ENCODE data around the gene SOS2.
"Not testable (repeated sequence)": the region's sequence is repeated elsewhere in the genome, so short reads cannot be mapped to it uniquely, and the experiment has no call there.

Gene SOS2

DNA sequence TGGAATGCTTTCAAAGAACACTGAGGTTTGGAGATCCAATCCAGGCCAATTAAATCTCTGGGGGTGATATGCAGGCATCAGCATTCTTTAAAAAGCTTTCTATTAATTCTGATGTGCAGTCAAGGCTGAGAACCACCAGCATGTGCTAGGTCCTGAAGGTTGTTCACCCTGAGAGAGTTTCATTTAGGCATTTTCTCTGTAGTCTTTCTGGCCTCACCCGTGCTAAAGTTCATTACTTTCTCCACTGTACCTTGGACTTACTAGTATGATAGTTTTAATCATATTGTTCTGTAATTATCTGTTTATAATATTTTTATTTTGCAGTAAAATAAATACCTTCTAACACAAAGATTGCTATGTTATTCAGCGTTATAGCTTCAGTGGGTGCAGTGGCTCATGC is 32.9 kb downstream of the SOS2 start:
- Histone ChIP-seq H3K9ac (ENCODE audit: low read depth in 1 of 2, low read length in 2 of 2) (no peak overlapping the region), H3K27ac (ENCODE audit: low read depth, low read length) (no peak overlapping the region), H3K36me3 (ENCODE audit: control insufficient read depth in 1 of 2, insufficient read depth in 2 of 2, low read length in 2 of 2) (peaks cover 7 to 37% of the 10 kb centered on the region in 2 donors), H3K4me1 (ENCODE audit: control insufficient read depth in 1 of 2, insufficient read depth in 2 of 2, low read length in 2 of 2) (peaks cover 0 to 14% of the 10 kb centered on the region in 2 donors), H3K9me3 (ENCODE audit: control insufficient read depth in 1 of 2, low read length in 2 of 2) (no peaks in the 10 kb centered on the region), H3K4me3 (ENCODE audit: low read depth in 1 of 2, low read length in 2 of 2) (peak overlapping the region in 1 of 2 donors; percentile 24), H3K27me3 (ENCODE audit: control insufficient read depth in 1 of 2, insufficient read depth in 2 of 2, low read length in 2 of 2) (no peaks in the 10 kb centered on the region)

DNA sequence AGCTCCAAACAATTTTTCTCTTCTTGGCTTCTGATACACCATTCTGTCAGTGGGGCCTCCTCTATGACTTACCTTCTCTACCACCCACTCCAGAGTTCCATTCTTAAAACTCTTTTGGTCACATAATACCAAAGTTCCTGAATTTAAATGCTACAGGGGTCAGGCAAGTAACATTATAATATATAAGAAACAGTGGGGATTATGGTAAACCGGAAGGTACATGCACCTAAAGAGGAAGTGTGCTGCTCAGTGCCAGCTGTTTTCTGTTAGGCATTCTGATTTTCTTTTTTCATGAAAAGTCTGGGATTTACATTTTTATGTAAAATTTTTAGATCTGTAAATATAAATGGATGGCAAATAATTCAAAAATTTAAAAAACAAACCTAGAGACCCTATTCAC is 39.9 kb downstream of the SOS2 start:
- H3K4me1 ChIP-seq (ENCODE audit: control insufficient read depth in 1 of 2, insufficient read depth in 2 of 2, low read length in 2 of 2) = no peaks in the 10 kb centered on the region
- H3K4me3 ChIP-seq (ENCODE audit: low read depth in 1 of 2, low read length in 2 of 2) = no peak overlapping the region
- peaks cover 0 to 11% of the 10 kb centered on the region in 2 donors for H3K36me3 ChIP-seq (ENCODE audit: control insufficient read depth in 1 of 2, insufficient read depth in 2 of 2, low read length in 2 of 2)
- H3K9ac ChIP-seq (ENCODE audit: low read depth in 1 of 2, low read length in 2 of 2) = no peak overlapping the region
- H3K27ac ChIP-seq (ENCODE audit: low read depth, low read length) = no peak overlapping the region
- no peaks in the 10 kb centered on the region for H3K9me3 ChIP-seq (ENCODE audit: control insufficient read depth in 1 of 2, low read length in 2 of 2)
- H3K27me3 ChIP-seq (ENCODE audit: control insufficient read depth in 1 of 2, insufficient read depth in 2 of 2, low read length in 2 of 2) = no peaks in the 10 kb centered on the region

DNA sequence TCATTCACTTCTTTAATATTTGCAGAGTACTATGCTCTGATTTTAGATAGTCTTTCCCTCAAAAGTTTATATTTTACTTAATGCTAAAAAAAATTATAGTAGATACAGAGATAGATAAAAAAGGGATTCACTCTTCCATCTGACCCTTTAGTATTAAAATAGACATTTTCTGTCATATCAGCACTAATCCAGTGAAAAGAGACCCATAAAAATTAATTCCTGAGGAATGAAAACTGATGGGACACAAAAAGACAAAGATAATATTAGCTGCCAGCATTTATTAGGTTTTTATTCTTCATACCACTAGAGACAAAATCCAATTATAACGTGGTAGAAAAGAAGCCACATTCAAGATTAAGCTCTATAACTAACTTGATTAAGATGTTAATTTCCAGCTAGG is 45.3 kb downstream of the SOS2 start:
- Histone ChIP-seq H3K27me3 (ENCODE audit: control insufficient read depth in 1 of 2, insufficient read depth in 2 of 2, low read length in 2 of 2) (no peaks in the 10 kb centered on the region), H3K4me3 (ENCODE audit: low read depth in 1 of 2, low read length in 2 of 2) (no peak overlapping the region), H3K9me3 (ENCODE audit: control insufficient read depth in 1 of 2, low read length in 2 of 2) (no peaks in the 10 kb centered on the region), H3K4me1 (ENCODE audit: control insufficient read depth in 1 of 2, insufficient read depth in 2 of 2, low read length in 2 of 2) (no peaks in the 10 kb centered on the region), H3K36me3 (ENCODE audit: control insufficient read depth in 1 of 2, insufficient read depth in 2 of 2, low read length in 2 of 2) (peaks cover 9 to 20% of the 10 kb centered on the region in 2 donors), H3K27ac (ENCODE audit: low read depth, low read length) (no peak overlapping the region), H3K9ac (ENCODE audit: low read depth in 1 of 2, low read length in 2 of 2) (no peak overlapping the region)

DNA sequence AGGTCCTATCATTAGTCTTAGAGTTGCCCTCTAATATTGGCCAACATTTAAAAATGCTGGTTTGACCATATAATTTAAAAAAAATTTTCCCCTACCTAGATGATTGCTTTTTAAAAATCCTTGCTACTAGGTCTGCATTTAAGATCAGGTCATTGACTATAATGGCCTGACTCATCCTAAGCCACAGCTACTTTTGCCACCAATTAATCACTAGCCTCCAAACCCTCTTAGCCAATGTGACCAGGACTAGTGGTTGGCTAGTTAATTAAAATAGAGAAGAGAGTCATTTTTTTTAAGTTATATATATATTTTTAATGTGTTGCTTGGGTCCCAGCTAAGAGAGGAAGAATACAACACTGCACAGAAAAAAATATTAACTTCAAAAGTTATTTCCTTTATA is 57.5 kb downstream of the SOS2 start:
- Histone ChIP-seq H3K36me3 (ENCODE audit: control insufficient read depth in 1 of 2, insufficient read depth in 2 of 2, low read length in 2 of 2) (peaks cover 8 to 20% of the 10 kb centered on the region in 2 donors), H3K4me1 (ENCODE audit: control insufficient read depth in 1 of 2, insufficient read depth in 2 of 2, low read length in 2 of 2) (no peaks in the 10 kb centered on the region)

DNA sequence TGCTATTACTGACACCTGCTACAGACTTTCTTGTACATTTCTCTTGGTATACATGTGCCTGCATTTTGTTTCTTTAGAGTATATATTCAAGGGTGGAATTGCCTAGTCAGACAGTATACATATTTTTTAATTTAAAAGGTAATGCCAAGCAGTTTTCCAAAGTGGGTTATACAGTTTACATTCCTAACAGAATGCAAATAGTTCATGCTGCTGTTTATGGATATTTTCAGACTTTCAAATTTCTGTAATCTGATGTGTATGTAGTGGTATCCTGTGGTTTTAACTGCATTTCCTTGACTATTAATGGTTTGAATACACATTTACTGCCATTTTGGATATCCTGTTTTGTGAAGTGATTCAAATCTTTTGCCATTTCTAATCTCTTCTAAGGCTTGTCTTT is 59.5 kb downstream of the SOS2 start:
- Histone ChIP-seq H3K27ac (ENCODE audit: low read depth, low read length) (no peak overlapping the region), H3K36me3 (ENCODE audit: control insufficient read depth in 1 of 2, insufficient read depth in 2 of 2, low read length in 2 of 2) (peaks cover 3 to 9% of the 10 kb centered on the region in 2 donors), H3K9me3 (ENCODE audit: control insufficient read depth in 1 of 2, low read length in 2 of 2) (no peaks in the 10 kb centered on the region), H3K4me1 (ENCODE audit: control insufficient read depth in 1 of 2, insufficient read depth in 2 of 2, low read length in 2 of 2) (no peaks in the 10 kb centered on the region), H3K9ac (ENCODE audit: low read depth in 1 of 2, low read length in 2 of 2) (no peak overlapping the region), H3K4me3 (ENCODE audit: low read depth in 1 of 2, low read length in 2 of 2) (no peak overlapping the region), H3K27me3 (ENCODE audit: control insufficient read depth in 1 of 2, insufficient read depth in 2 of 2, low read length in 2 of 2) (no peaks in the 10 kb centered on the region)

More for the DNA sequence above, 57.5 kb downstream of the SOS2 start:
- Histone ChIP-seq H3K27ac (ENCODE audit: low read depth, low read length) (no peak overlapping the region), H3K27me3 (ENCODE audit: control insufficient read depth in 1 of 2, insufficient read depth in 2 of 2, low read length in 2 of 2) (no peaks in the 10 kb centered on the region), H3K9me3 (ENCODE audit: control insufficient read depth in 1 of 2, low read length in 2 of 2) (no peaks in the 10 kb centered on the region), H3K4me3 (ENCODE audit: low read depth in 1 of 2, low read length in 2 of 2) (no peak overlapping the region), H3K9ac (ENCODE audit: low read depth in 1 of 2, low read length in 2 of 2) (no peak overlapping the region)

DNA sequence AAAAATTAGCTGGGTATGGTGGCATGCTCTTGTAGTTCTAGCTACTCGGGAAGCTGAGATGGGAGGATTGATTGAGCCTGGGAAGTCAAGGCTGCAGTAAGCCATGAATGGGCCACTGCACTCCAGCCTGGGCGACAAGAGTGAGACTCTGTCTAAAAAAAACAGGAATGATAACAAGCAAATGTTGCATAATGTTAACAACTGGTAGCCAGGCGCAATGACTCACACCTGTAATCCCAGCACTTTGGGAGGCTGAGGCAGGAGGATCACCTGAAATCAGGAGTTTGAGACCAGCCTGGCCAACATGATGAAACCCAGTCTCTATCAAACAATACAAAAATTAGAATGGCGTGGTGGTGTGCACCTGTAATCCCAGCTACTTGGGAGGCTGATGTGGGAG is 64.0 kb downstream of the SOS2 start:
- not testable (repeated sequence) for H3K4me3 ChIP-seq (ENCODE audit: low read depth in 1 of 2, low read length in 2 of 2); H3K4me1 ChIP-seq (ENCODE audit: control insufficient read depth in 1 of 2, insufficient read depth in 2 of 2, low read length in 2 of 2); H3K27me3 ChIP-seq (ENCODE audit: control insufficient read depth in 1 of 2, insufficient read depth in 2 of 2, low read length in 2 of 2); H3K9me3 ChIP-seq (ENCODE audit: control insufficient read depth in 1 of 2, low read length in 2 of 2); H3K27ac ChIP-seq (ENCODE audit: low read depth, low read length); H3K36me3 ChIP-seq (ENCODE audit: control insufficient read depth in 1 of 2, insufficient read depth in 2 of 2, low read length in 2 of 2); H3K9ac ChIP-seq (ENCODE audit: low read depth in 1 of 2, low read length in 2 of 2)

DNA sequence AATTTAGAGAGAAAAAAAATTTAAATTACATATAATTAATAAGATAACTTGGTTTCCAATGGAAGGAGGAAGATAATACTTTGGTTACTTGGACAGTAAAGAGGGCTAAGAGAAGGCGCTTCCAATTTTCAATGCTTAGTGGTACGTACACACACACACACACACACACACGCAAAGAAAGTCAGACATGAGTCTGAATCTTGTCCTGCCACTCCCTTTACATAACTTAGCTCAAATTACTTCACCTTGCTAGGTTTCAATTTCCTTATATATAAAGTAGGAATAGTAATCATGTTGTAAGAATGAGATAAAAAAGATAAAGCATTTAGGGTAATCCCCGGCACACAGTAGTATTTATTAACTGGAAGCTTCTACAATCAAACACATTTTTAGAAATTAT is 75.3 kb downstream of the SOS2 start:
- H3K9ac ChIP-seq (ENCODE audit: low read depth in 1 of 2, low read length in 2 of 2) = no peak overlapping the region
- H3K27ac ChIP-seq (ENCODE audit: low read depth, low read length) = no peak overlapping the region
- H3K4me1 ChIP-seq (ENCODE audit: control insufficient read depth in 1 of 2, insufficient read depth in 2 of 2, low read length in 2 of 2) = no peaks in the 10 kb centered on the region
- H3K36me3 ChIP-seq (ENCODE audit: control insufficient read depth in 1 of 2, insufficient read depth in 2 of 2, low read length in 2 of 2) = peaks cover 16 to 43% of the 10 kb centered on the region in 2 donors
- no peaks in the 10 kb centered on the region for H3K27me3 ChIP-seq (ENCODE audit: control insufficient read depth in 1 of 2, insufficient read depth in 2 of 2, low read length in 2 of 2)
- H3K9me3 ChIP-seq (ENCODE audit: control insufficient read depth in 1 of 2, low read length in 2 of 2) = no peaks in the 10 kb centered on the region
- no peak overlapping the region for H3K4me3 ChIP-seq (ENCODE audit: low read depth in 1 of 2, low read length in 2 of 2)

DNA sequence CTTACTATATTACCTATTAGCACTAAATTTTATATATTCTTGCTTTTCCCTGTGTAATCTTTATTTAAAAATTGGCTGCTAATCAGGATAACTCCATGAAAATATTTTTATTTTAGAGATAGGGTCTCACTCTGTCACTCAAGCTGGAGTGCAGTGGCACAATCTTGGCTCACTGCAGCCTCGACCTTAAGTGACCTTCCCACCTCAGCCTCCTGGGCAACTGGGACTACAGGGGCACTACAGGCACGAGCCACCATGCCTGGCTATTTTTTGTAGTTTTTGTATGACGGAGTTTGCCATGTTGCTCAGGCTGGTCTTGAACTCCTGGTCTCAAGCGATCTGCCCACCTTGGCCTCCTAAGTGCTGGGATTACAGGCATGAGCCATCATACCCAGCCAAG is 82.6 kb downstream of the SOS2 start:
- H3K4me1 ChIP-seq (ENCODE audit: control insufficient read depth in 1 of 2, insufficient read depth in 2 of 2, low read length in 2 of 2) = no peaks in the 10 kb centered on the region
- no peak overlapping the region for H3K9ac ChIP-seq (ENCODE audit: low read depth in 1 of 2, low read length in 2 of 2)
- H3K27me3 ChIP-seq (ENCODE audit: control insufficient read depth in 1 of 2, insufficient read depth in 2 of 2, low read length in 2 of 2) = no peaks in the 10 kb centered on the region
- H3K9me3 ChIP-seq (ENCODE audit: control insufficient read depth in 1 of 2, low read length in 2 of 2) = no peaks in the 10 kb centered on the region
- H3K4me3 ChIP-seq (ENCODE audit: low read depth in 1 of 2, low read length in 2 of 2) = no peak overlapping the region
- H3K36me3 ChIP-seq (ENCODE audit: control insufficient read depth in 1 of 2, insufficient read depth in 2 of 2, low read length in 2 of 2) = peaks cover 17 to 22% of the 10 kb centered on the region in 2 donors
- H3K27ac ChIP-seq (ENCODE audit: low read depth, low read length) = no peak overlapping the region

DNA sequence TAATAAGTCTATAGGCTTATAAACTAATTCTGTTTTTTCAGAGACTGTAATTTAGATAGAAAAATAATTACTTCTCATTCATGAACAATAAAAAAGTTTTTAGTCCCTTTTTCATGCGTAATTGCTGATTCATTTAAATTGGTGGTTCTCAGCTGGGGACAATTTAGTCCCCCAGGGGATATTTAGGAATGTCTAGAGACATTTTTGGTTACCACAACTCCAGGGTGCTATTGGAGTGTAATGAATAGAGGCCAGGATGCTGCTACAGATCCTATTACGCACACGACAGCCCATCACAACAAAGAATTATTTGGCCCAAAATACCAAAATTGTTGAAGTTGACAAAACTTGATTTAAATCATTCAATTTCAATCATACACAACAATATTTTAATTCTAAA is 92.2 kb downstream of the SOS2 start:
- H3K36me3 ChIP-seq (ENCODE audit: control insufficient read depth in 1 of 2, insufficient read depth in 2 of 2, low read length in 2 of 2) = no peaks in the 10 kb centered on the region
- H3K4me1 ChIP-seq (ENCODE audit: control insufficient read depth in 1 of 2, insufficient read depth in 2 of 2, low read length in 2 of 2) = no peaks in the 10 kb centered on the region
- no peak overlapping the region for H3K27ac ChIP-seq (ENCODE audit: low read depth, low read length)
- H3K9ac ChIP-seq (ENCODE audit: low read depth in 1 of 2, low read length in 2 of 2) = no peak overlapping the region
- no peaks in the 10 kb centered on the region for H3K27me3 ChIP-seq (ENCODE audit: control insufficient read depth in 1 of 2, insufficient read depth in 2 of 2, low read length in 2 of 2)
- H3K4me3 ChIP-seq (ENCODE audit: low read depth in 1 of 2, low read length in 2 of 2) = no peak overlapping the region
- H3K9me3 ChIP-seq (ENCODE audit: control insufficient read depth in 1 of 2, low read length in 2 of 2) = no peaks in the 10 kb centered on the region

DNA sequence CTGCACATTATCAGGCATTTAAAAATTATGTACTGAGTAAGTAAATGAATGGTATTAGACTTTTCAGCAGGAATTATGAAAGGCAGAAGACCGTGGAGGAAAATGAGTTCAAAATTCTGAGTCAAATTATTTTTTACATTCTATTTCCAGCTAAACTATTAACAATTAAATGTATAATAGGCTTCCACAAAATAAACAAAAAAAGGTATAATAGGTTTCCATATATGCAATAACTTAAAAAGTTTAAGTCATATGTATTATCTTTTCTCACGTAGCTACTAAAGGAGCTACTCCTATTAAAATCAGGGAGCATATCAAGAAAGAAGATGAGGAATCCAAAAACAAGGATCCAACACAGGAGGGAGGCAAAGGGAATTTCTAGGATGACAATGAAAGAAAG is 103.6 kb downstream of the SOS2 start:
- no peak overlapping the region for H3K27ac ChIP-seq (ENCODE audit: low read depth, low read length)
- H3K36me3 ChIP-seq (ENCODE audit: control insufficient read depth in 1 of 2, insufficient read depth in 2 of 2, low read length in 2 of 2) = peaks cover 11 to 25% of the 10 kb centered on the region in 2 donors
- H3K9me3 ChIP-seq (ENCODE audit: control insufficient read depth in 1 of 2, low read length in 2 of 2) = no peaks in the 10 kb centered on the region
- H3K27me3 ChIP-seq (ENCODE audit: control insufficient read depth in 1 of 2, insufficient read depth in 2 of 2, low read length in 2 of 2) = no peaks in the 10 kb centered on the region
- H3K9ac ChIP-seq (ENCODE audit: low read depth in 1 of 2, low read length in 2 of 2) = no peak overlapping the region
- H3K4me3 ChIP-seq (ENCODE audit: low read depth in 1 of 2, low read length in 2 of 2) = no peak overlapping the region
- H3K4me1 ChIP-seq (ENCODE audit: control insufficient read depth in 1 of 2, insufficient read depth in 2 of 2, low read length in 2 of 2) = no peaks in the 10 kb centered on the region

DNA sequence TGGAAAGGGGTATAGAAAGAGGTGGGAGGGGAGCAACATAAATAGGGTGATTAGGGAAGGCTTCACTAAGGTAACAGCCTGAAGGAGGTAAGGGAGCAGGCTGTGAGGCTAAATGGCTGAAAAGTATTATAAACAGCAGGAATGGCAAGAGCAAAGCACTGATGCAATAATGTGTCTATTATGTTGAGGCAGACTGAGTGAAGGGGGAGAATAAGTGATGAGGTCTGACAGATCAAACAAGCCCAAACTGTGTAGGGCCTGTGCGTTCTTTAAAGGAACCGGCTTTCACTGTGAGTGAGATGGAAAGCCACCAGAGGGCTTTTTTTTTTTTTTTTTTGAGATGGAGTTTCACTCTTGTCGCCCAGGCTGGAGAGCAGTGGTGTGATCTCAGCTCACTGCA is 108.3 kb downstream of the SOS2 start:
- Histone ChIP-seq H3K4me3 (ENCODE audit: low read depth in 1 of 2, low read length in 2 of 2) (no peak overlapping the region), H3K27me3 (ENCODE audit: control insufficient read depth in 1 of 2, insufficient read depth in 2 of 2, low read length in 2 of 2) (no peaks in the 10 kb centered on the region), H3K9me3 (ENCODE audit: control insufficient read depth in 1 of 2, low read length in 2 of 2) (no peaks in the 10 kb centered on the region), H3K4me1 (ENCODE audit: control insufficient read depth in 1 of 2, insufficient read depth in 2 of 2, low read length in 2 of 2) (no peaks in the 10 kb centered on the region), H3K27ac (ENCODE audit: low read depth, low read length) (no peak overlapping the region), H3K9ac (ENCODE audit: low read depth in 1 of 2, low read length in 2 of 2) (no peak overlapping the region), H3K36me3 (ENCODE audit: control insufficient read depth in 1 of 2, insufficient read depth in 2 of 2, low read length in 2 of 2) (peaks cover 12 to 21% of the 10 kb centered on the region in 2 donors)
